GM18517 (cell line): ENCODE results near the gene TRMT1.
"Not testable (repeated sequence)": the region's sequence is repeated elsewhere in the genome, so short reads cannot be mapped to it uniquely, and the experiment has no call there.

Source experiments
- ATAC-seq: cut with Tn5 transposase; IDR thresholded peaks from one replicate; pipeline ENCODE4 v1.9.1; 2021; ENCODE audit warnings: mild to moderate bottlenecking, moderate library complexity; ENCODE audit not compliant: unreplicated experiment

Gene TRMT1

GRCh38 chr19:13116282-13117175 lies at the start of gene TRMT1:
TRMT1 (minus strand) TSS chr19:13116740; CDS start chr19:13116399, 341 bp downstream.
- ATAC-seq, result no peak

- ATAC-seq, result not testable (repeated sequence)
These were observed 49.6 kb upstream of the TRMT1 start for GRCh38 chr19:13166151-13166550.

DNA sequence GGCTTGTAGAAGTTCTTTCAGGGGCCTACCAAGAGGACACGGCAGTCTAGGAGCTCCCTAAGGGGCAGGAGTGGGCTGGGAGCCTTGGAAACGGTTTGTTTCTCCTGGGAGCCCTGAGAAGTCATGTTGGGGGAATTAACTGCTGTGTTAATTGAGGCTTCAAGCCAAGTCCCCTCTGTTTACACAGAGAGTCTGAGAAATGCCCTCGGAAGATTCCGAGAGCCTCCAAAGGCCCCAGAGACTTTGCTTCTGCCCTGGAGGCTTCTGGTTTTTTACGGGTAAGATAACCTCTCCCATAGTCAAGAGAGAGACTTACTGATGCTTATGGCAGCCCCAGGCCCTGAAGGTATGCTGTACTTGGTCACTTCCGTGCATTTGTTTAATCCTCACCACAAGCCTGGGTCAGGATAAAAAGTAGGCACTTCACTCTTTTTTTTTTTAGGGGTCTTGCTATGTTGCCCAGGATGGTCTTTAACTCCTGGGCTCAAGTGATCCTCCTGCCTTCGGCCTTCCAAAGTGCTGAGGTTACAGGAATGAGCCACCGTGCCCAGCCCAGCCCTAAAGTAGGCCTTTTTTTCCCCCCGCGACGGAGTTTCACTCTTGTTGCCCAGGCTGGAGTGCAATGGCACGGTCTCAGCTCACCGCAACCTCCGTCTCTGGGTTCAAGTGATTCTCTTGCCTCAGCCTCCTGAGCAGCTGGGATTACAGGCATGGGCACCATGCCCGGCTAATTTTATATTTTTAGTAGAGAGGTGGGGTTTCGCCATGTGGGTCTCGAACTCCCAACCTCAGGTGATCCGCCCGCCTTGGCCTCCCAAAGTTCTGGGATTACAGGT lies 48.8 kb upstream of the TRMT1 start:
- ATAC-seq, result no peak

GRCh38 chr19:13164343-13165161 lies 48.0 kb upstream of the TRMT1 start:
- no peak for ATAC-seq

GRCh38 chr19:13163609-13164342 lies 47.2 kb upstream of the TRMT1 start:
- no peak for ATAC-seq

GRCh38 chr19:13162724-13163608 lies 46.4 kb upstream of the TRMT1 start:
- peak; percentile 45 for ATAC-seq

DNA sequence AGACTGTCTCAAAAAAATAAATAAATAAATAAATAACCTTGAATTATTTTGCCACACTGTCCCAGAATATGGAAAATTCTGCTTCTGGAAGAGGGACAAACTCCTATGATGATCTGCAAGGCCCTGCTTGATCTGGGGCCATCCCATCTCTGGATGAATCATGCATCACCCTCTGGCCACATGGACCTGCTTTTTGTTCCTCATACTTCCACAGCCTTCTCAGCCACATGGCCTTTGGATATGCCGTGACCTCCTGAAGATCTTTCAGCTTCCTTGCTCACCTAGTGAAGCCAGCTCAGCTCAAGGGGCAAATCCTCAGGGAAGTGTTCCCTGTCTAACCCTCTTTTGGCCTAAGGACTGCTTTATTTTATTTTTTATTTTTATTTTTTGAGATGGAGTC lies 44.0 kb upstream of the TRMT1 start:
- no peak for ATAC-seq

- no peak for ATAC-seq
These were observed 43.2 kb upstream of the TRMT1 start for GRCh38 chr19:13159713-13160112.

GRCh38 chr19:13155472-13156359 lies 39.2 kb upstream of the TRMT1 start:
- ATAC-seq, result no peak

- no peak for ATAC-seq
These were observed 38.5 kb upstream of the TRMT1 start for GRCh38 chr19:13154911-13155471.

DNA sequence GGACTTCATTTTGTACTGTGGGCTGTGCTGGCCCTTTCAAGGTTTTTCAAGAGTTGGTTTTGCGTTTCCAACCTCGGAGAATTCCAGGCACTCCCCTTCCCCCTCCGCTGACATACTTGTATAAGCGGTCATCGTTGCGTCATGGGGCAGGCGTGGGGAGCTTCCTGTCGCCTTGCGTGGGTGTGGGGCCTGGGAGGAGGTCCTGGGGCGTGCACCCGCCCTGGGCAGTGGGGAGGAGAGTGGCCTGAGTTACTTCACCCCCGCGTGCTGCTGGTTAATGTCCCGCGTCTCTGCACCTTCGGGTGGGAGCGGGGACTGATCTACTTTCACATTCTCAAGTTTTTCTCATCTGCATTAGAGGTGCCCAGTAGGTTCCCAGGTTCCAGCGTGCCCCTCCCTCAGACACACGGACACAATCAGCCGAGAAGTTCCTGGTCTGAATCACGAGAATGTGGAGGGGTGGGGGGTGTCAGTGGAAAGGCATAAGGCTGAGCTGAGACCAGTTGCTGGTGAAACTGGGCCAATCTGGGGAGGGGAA lies 37.8 kb upstream of the TRMT1 start:
- no peak for ATAC-seq

GRCh38 chr19:13153569-13154240 lies 37.2 kb upstream of the TRMT1 start:
- ATAC-seq, result no peak

GRCh38 chr19:13152974-13153568 lies 36.5 kb upstream of the TRMT1 start:
- ATAC-seq, result peak; percentile 28

DNA sequence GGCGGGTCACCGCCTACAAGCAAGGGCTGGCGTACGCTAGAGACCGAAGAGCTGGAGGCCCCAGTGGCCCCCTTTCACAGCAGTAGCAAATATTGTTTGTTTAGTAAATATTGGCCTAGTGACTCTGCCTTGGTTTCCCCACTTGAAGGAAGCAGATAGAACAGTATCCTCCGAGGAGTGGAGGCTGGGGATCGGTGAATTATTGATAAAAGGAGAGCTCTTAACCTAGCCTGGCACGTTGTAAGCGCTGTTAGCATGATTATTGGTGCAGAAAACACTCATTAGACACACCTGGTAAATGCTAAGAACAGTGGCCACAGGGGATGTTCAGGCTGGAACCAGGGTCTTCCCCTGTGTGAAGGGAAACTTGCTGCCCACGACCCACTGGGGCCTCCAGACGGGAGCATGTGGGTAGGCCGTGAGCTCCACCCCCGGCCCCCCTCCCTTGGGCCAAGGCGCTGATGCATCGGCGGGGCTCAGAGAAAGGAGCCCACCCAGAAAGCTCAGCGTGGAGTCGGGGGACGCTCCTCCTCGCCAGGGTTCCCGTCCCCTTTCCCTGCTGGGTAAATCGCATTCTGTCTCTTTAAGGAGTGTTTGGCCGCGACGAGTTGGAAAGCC lies 35.9 kb upstream of the TRMT1 start:
- peak; percentile 3 for ATAC-seq

- ATAC-seq, result peak; percentile 36
These were observed 35.2 kb upstream of the TRMT1 start for GRCh38 chr19:13151605-13152355.
